ENCODE data around the gene IFNL4.

IFNL4 gene

DNA sequence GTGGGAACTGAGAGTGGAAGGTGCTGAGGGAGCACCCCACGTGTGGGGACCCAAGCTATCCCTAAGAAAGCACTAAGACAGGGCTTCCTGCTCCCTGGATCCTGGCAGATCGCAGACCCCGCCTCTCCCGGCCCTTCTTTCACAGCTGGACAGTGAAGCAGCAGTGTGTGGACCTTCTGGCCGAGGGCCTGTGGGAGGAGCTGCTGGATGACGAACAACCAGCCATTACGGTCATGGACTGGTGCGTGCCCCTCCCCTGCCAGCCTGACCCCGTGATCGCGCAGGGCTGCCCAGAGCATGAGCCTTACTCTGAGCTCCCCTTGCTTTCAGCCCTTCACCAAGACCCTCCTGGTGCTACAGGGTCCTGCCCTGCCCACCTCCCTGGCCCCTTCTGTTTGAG, 49.6 kb downstream of the IFNL4 start:
- H3K4me3 ChIP-seq (ENCODE audit: low read depth, low read length) = no peak overlapping the region
- DNase-seq (ENCODE audit: low read depth) = no peak
- TF ChIP-seq CTCF (IDR thresholded peaks at IDR 0.05; ENCODE audit: insufficient read depth, low read depth, low read length, missing control alignments) = no peak

- no peak for TF ChIP-seq CTCF (IDR thresholded peaks at IDR 0.05; ENCODE audit: insufficient read depth, low read depth, low read length, missing control alignments)
- no peak for DNase-seq (ENCODE audit: low read depth)
- H3K4me3 ChIP-seq (ENCODE audit: low read depth, low read length) = no peak overlapping the region
These were observed 50.8 kb downstream of the IFNL4 start for GRCh38 chr19:39197808-39198207.

DNA sequence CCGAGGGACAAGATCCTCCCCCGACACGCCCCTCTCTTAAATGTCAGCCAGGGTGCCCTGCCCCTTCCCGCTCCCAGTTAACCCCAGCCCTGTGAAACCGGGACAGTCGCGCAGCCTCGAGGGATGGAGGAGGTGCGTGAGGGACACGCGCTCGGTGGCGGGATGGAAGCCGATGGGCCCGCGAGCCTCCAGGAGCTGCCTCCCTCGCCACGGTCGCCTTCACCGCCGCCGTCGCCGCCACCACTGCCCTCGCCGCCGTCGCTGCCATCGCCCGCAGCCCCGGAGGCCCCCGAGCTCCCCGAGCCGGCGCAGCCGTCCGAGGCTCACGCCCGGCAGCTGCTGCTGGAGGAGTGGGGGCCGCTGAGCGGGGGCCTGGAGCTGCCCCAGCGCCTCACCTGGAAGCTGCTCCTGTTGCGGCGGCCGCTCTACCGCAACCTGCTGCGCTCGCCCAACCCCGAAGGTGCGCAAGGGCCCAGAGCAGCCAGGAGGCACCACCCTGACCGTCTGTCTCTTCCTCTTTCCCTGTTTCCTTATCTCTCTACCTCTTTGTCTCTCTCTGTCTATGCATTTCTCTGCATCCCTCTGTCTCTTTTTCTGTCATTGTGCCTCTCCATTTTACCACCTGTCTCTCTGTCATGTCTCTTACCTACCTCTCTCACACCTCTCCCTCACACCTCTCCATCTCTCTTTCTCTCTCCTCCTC, 51.6 kb downstream of the IFNL4 start, which contains the start of gene NCCRP1:
TSS of gene NCCRP1 (plus strand) at position 105 of the 703 bp plus-strand sequence. CDS start at position 124, 19 bp downstream.
- no peak for TF ChIP-seq CTCF (IDR thresholded peaks at IDR 0.05; ENCODE audit: insufficient read depth, low read depth, low read length, missing control alignments)
- DNase-seq (ENCODE audit: low read depth) = no peak
- no peak within 1 kb of the TSS for H3K4me3 ChIP-seq (ENCODE audit: low read depth, low read length)

- no peak overlapping the region for H3K4me3 ChIP-seq (ENCODE audit: low read depth, low read length)
- DNase-seq (ENCODE audit: low read depth) = no peak
- TF ChIP-seq CTCF (IDR thresholded peaks at IDR 0.05; ENCODE audit: insufficient read depth, low read depth, low read length, missing control alignments) = no peak
These were observed 52.3 kb downstream of the IFNL4 start for GRCh38 chr19:39196320-39196719.
